Measurements from ENCODE around the gene YIPF4. TPM values are rescaled to one million over a fixed set of nuclear protein-coding genes. Genes with fewer than 3 reads are reported as not detected.

The YIPF4 gene
- total RNA-seq, 4 donors from 2014 or later, result 14.7 to 29.9 (median 19.7) TPM

DNA sequence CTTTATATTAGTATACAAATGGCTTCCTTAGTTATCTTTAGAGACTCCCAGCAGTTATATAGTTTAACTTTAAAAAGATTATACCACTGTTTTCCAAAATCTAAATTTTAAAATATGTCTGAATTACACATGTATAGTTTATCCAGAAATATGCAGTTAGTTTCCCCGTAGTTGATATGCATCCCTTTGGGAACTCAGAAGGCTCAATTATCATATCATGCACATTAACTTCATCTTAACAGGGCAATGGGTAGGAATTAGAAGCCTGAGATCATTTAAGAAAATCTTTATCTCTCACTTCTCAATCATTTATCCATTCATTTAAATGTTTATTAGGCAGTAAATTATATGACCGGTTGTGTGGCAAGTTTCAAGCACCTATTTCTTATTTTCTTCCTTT lies 40.2 kb upstream of the YIPF4 start:
- no peak for DNase-seq (ENCODE audit: low spot score in 2 of 2)
- intact Hi-C loops (cut with DNase I; ENCODE audit: low total_unique reads), result no loop called here
- TF ChIP-seq CTCF (IDR thresholded peaks at IDR 0.05), result no peak
- TF ChIP-seq POLR2A (IDR thresholded peaks at IDR 0.05), result no peak
- no peak overlapping the region for H3K4me3 ChIP-seq (ENCODE audit: low read depth, poor library complexity, severe bottlenecking)
- 92 to 97% methylated on average over 2 of the region's 2 CpGs for WGBS, 2 donors

DNA sequence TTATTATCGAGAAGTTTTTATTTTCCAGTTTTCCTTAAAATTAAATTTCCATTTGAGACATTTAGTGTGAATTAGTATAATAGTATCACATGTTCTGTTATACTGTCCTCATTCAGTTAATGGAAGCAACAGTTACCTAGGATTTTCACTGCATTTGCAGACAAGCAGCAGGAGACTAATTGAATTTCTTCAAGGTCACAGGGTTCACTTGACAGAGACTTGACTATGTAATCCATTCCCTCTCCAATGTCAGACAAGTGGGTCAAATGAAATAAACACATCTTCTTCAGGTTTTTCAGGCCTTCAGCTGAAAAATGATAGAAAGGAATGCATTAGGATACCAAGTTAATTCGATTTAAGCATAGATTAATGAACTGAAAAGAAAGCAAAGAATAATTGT lies 39.7 kb upstream of the YIPF4 start:
- intact Hi-C loops (cut with DNase I; ENCODE audit: low total_unique reads), result no loop called here
- WGBS, 2 donors, result 93 to 97% methylated on average over 2 of the region's 2 CpGs
- no peak for DNase-seq (ENCODE audit: low spot score in 2 of 2)
- TF ChIP-seq POLR2A (IDR thresholded peaks at IDR 0.05), result no peak
- TF ChIP-seq CTCF (IDR thresholded peaks at IDR 0.05), result no peak
- no peak overlapping the region for H3K4me3 ChIP-seq (ENCODE audit: low read depth, poor library complexity, severe bottlenecking)

- intact Hi-C loops (cut with DNase I; ENCODE audit: low total_unique reads), result no loop called here
- no peak for DNase-seq (ENCODE audit: low spot score in 2 of 2)
- no peak overlapping the region for H3K4me3 ChIP-seq (ENCODE audit: low read depth, poor library complexity, severe bottlenecking)
- TF ChIP-seq CTCF (IDR thresholded peaks at IDR 0.05), result no peak
- 93 to 97% methylated on average over 3 of the region's 3 CpGs for WGBS, 2 donors
These were observed 35.4 kb upstream of the YIPF4 start for GRCh38 chr2:32242331-32242730.

DNA sequence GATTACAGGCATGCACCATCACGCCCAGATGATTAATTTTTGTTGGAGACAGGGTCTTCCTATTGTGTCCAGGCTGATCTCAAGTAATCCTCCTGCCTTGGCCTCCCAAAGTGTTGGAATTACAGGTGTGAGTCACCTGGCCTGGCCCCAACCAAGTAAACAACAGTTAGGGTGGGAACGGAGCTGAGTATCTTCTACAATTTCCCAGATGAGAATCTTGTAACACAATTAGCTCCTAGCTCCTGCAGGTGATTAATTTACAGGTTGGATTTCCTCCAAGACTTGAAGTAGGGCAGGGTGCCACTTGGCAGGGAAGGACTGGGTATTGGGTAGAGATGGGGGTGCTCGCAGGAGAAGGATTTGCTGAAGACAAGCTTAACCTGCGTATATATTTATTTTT lies 30.8 kb upstream of the YIPF4 start:
- 56 to 70% methylated on average over 4 of the region's 4 CpGs for WGBS, 2 donors
- no peak for TF ChIP-seq POLR2A (IDR thresholded peaks at IDR 0.05)
- TF ChIP-seq CTCF (IDR thresholded peaks at IDR 0.05), result no peak
- no peak for DNase-seq (ENCODE audit: low spot score in 2 of 2)
- intact Hi-C loops (cut with DNase I; ENCODE audit: low total_unique reads), result no loop called here
- H3K4me3 ChIP-seq (ENCODE audit: low read depth, poor library complexity, severe bottlenecking), result no peak overlapping the region

GRCh38 chr2:32248299-32248698 lies 29.4 kb upstream of the YIPF4 start:
- DNase-seq (ENCODE audit: low spot score in 2 of 2), result no peak
- intact Hi-C loops (cut with DNase I; ENCODE audit: low total_unique reads), result no loop called here
- WGBS, 2 donors, result 85 to 92% methylated on average over 3 of the region's 3 CpGs
- TF ChIP-seq CTCF (IDR thresholded peaks at IDR 0.05), result no peak
- no peak overlapping the region for H3K4me3 ChIP-seq (ENCODE audit: low read depth, poor library complexity, severe bottlenecking)

DNA sequence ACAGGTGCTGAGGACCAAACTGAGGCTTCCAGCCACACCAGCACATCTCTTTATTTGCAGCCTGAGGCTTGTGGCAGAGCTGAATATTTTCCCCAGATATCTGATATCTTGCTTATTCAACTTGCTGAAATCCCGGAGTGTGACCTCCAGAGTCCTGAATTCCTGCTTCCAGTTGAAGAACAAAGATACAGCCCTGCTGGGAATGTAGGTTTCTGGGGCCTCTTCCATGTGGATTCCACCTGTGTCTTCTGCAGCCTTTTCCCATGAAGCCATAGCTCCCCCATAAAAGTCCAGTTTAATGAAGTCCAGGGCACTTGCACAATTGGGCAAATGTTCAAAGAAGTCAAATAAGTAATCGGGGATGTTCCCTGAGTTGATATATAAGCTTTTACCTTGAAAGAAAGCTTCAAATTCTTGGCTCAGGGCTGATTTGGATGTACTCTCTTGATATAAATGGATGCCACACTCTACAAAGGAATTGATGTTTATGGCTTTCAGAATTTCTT lies 27.9 kb upstream of the YIPF4 start:
- no peak for DNase-seq (ENCODE audit: low spot score in 2 of 2)
- TF ChIP-seq POLR2A (IDR thresholded peaks at IDR 0.05), result no peak
- TF ChIP-seq CTCF (IDR thresholded peaks at IDR 0.05), result no peak
- H3K4me3 ChIP-seq (ENCODE audit: low read depth, poor library complexity, severe bottlenecking), result no peak overlapping the region
- intact Hi-C loops (cut with DNase I; ENCODE audit: low total_unique reads), result no loop called here
- WGBS, 2 donors, result 68% methylated on average over 2 of the region's 2 CpGs
